ENCODE measurements around the gene DNAH6.
A peak's percentile ranks its signal among the peaks of the same experiment; 100 is the strongest.

DNAH6 gene

DNA sequence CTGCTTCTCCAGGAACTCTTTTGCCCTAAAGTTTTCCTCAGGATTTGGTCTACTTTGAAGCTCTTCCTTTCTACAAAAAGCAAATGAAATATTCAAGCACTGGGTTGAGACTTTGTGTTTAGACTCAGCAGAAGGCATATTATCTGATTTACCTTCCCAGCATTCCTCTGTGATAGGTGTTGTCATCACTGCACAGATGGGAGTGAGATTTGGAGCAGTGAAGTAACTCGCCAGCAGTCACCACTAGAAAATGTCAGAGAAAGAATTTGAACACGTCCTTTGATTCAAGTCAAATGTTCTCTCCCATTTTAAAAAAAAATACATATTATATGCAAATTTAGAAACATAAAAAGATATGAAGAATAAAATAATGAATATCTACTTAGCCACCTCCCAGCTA is 112.2 kb downstream of the DNAH6 start:
- Mint-ChIP-seq H3K4me1 (no peaks in the 10 kb centered on the region), H3K27ac (no peak overlapping the region), H3K9me3 (no peaks in the 10 kb centered on the region), H3K36me3 (ENCODE audit: low read depth) (no peaks in the 10 kb centered on the region), H3K4me3 (no peak overlapping the region), H3K27me3 (ENCODE audit: low read depth) (peaks cover 8% of the 10 kb centered on the region)
- TF ChIP-seq CTCF (IDR thresholded peaks at IDR 0.05; ENCODE audit: unreplicated experiment in 3 of 3), result no peak

- Mint-ChIP-seq H3K27ac (no peak overlapping the region), H3K36me3 (ENCODE audit: low read depth) (no peaks in the 10 kb centered on the region), H3K4me3 (no peak overlapping the region), H3K27me3 (ENCODE audit: low read depth) (peaks cover 9% of the 10 kb centered on the region), H3K4me1 (no peaks in the 10 kb centered on the region), H3K9me3 (no peaks in the 10 kb centered on the region)
- TF ChIP-seq CTCF (IDR thresholded peaks at IDR 0.05; ENCODE audit: unreplicated experiment in 3 of 3), result no peak
Observed at GRCh38 chr2:84629550-84629949, 113.3 kb downstream of the DNAH6 start.

GRCh38 chr2:84631047-84631446 is 114.7 kb downstream of the DNAH6 start:
- Mint-ChIP-seq H3K4me1 (no peaks in the 10 kb centered on the region), H3K27ac (peak overlapping the region in 1 of 3 experiments; percentile 26), H3K27me3 (ENCODE audit: low read depth) (peaks cover 9% of the 10 kb centered on the region), H3K36me3 (ENCODE audit: low read depth) (no peaks in the 10 kb centered on the region), H3K9me3 (no peaks in the 10 kb centered on the region), H3K4me3 (peak overlapping the region in 1 of 3 experiments; percentile 40)
- peak; percentile 56 to 66 (median 63) for TF ChIP-seq CTCF (IDR thresholded peaks at IDR 0.05; ENCODE audit: unreplicated experiment in 3 of 3)

- H3K4me1 Mint-ChIP-seq, result no peaks in the 10 kb centered on the region
Observed at GRCh38 chr2:84631985-84632384, 115.7 kb downstream of the DNAH6 start.

DNA sequence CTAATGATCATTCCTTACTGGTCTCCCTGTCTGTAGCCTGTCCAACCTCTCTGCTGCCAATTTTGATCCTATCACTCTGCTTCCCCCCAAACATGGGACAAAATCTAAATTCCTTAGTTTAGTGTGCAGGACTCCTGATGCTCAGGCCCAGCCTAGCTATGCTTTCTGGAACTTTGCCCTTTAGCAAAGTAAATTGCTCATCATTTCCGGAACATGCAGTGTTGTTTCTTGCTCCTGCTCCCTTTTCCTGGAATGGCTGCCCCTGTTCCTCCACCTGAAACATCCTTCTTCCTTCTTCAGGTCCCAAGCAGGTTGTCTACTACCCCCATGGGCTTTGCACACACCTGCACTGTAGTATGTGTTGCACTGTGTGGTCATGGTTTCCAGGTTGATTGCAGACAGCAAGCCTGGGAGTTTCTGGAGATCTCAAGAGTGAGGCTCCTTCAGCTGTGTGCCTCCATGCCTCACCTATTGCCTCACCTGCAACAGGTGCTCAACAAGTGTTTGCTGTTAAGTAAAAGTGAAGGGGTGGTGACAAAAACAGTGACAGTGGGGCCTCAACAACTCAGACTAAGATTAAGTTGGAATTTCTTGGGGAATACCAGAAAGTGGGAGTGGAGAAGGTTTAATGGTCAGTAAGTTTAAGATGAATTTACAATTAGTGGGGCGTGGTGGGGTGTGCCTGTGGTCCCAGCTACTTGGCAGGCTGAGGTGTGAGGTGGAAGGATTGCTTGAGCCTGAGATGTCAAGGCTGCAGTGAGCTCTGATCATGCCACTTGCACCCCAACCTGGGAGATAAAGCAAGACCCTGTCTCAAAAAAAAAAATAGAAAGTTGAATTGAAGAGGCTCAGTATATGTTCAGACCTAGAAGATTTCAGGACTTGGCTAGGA is 120.0 kb downstream of the DNAH6 start:
- peaks cover 10% of the 10 kb centered on the region for H3K27me3 Mint-ChIP-seq (ENCODE audit: low read depth)
- H3K27ac Mint-ChIP-seq, result no peak overlapping the region
- no peak overlapping the region for H3K4me3 Mint-ChIP-seq
- no peaks in the 10 kb centered on the region for H3K4me1 Mint-ChIP-seq
- no peak for TF ChIP-seq CTCF (IDR thresholded peaks at IDR 0.05; ENCODE audit: unreplicated experiment in 3 of 3)
- peaks cover 2% of the 10 kb centered on the region for H3K9me3 Mint-ChIP-seq
- H3K36me3 Mint-ChIP-seq (ENCODE audit: low read depth), result peaks cover 2% of the 10 kb centered on the region

More at GRCh38 chr2:84631985-84632384, 115.7 kb downstream of the DNAH6 start:
- TF ChIP-seq CTCF (IDR thresholded peaks at IDR 0.05; ENCODE audit: unreplicated experiment in 3 of 3), result no peak
- no peak overlapping the region for H3K27ac Mint-ChIP-seq
- H3K36me3 Mint-ChIP-seq (ENCODE audit: low read depth), result no peaks in the 10 kb centered on the region
- H3K9me3 Mint-ChIP-seq, result no peaks in the 10 kb centered on the region
- no peak overlapping the region for H3K4me3 Mint-ChIP-seq
- peaks cover 9% of the 10 kb centered on the region for H3K27me3 Mint-ChIP-seq (ENCODE audit: low read depth)

- peaks cover 6% of the 10 kb centered on the region for H3K27me3 Mint-ChIP-seq (ENCODE audit: low read depth)
- H3K27ac Mint-ChIP-seq, result peak overlapping the region; percentile 78 to 91 (median 86)
- no peak for TF ChIP-seq CTCF (IDR thresholded peaks at IDR 0.05; ENCODE audit: unreplicated experiment in 3 of 3)
- no peak overlapping the region for H3K4me3 Mint-ChIP-seq
- no peaks in the 10 kb centered on the region for H3K4me1 Mint-ChIP-seq
- peaks cover 17% of the 10 kb centered on the region for H3K36me3 Mint-ChIP-seq (ENCODE audit: low read depth)
- peaks cover 17% of the 10 kb centered on the region for H3K9me3 Mint-ChIP-seq
Observed at GRCh38 chr2:84639751-84640150, 123.5 kb downstream of the DNAH6 start.
